Measurements from ENCODE around the gene ELL2.

- TF ChIP-seq CTCF (optimal IDR thresholded peaks at IDR 0.05 in 1 of 3, IDR thresholded peaks at IDR 0.05 in 1 of 3, conservative IDR thresholded peaks at IDR 0.05 in 1 of 3; ENCODE audit: extremely low read depth in 1 of 3, insufficient read depth in 2 of 3, low read length in 3 of 3), result no peak
- TF ChIP-seq EZH2 (IDR thresholded peaks at IDR 0.05; ENCODE audit: low read length), result no peak
Measured at GRCh38 chr5:95984287-95984938, 22.8 kb upstream of the ELL2 start.
